H1 (cell line): ENCODE data around the gene SLC12A5. TPM values are rescaled to one million over a fixed set of nuclear protein-coding genes. Genes with fewer than 3 reads are reported as not detected.

Source experiments
- CEBPB ChIP-seq: IDR thresholded peaks from 2 replicates; pipeline ENCODE4 v1.6.1; 2012; ENCODE audit warnings: low read depth, low read length
- CHD2 ChIP-seq: IDR thresholded peaks from 2 replicates; pipeline ENCODE4 v1.6.1; 2012; ENCODE audit warnings: low read length, improper control_type of control experiment
- CTBP2 ChIP-seq: IDR thresholded peaks from 2 replicates; pipeline ENCODE4 v1.7.0; 2011; ENCODE audit warnings: borderline replicate concordance, mild to moderate bottlenecking, moderate library complexity, mixed read lengths, low read length; ENCODE audit not compliant: insufficient read depth, insufficient read length
- EGR1 ChIP-seq: IDR thresholded peaks from 2 replicates; pipeline ENCODE4 v1.6.1; 2011; ENCODE audit warnings: low read depth, low read length, borderline replicate concordance
- GTF2F1 ChIP-seq: IDR thresholded peaks from 2 replicates; pipeline ENCODE4 v1.6.1; 2012; ENCODE audit warnings: low read depth, low read length, improper control_type of control experiment, borderline replicate concordance
- HDAC2 ChIP-seq, 2 experiments: fragments of 300-600 bp in 1 of 2; sonication (generic) in 1 of 2; IDR thresholded peaks; 2 replicates each; pipeline ENCODE4 v1.6.1; 2011 to 2012; ENCODE audit warnings: low read depth in 2 of 2, low read length in 2 of 2, mild to moderate bottlenecking in 2 of 2, moderate library complexity in 2 of 2, borderline replicate concordance in 1 of 2, inconsistent platforms in 1 of 2
- KDM1A ChIP-seq: fragments of 200-600, 300-600 bp; sonication (generic); IDR thresholded peaks from 2 replicates; pipeline ENCODE4 v1.7.1; 2016; ENCODE audit warnings: mild to moderate bottlenecking, low read length, borderline replicate concordance
- KDM4A ChIP-seq: IDR thresholded peaks from one replicate; pipeline ENCODE4 v1.7.1; 2012; ENCODE audit warnings: low read depth, mild to moderate bottlenecking, moderate library complexity, low read length, inconsistent platforms; ENCODE audit not compliant: severe bottlenecking
- NANOG ChIP-seq: IDR thresholded peaks from 2 replicates; pipeline ENCODE4 v1.6.1; 2011; ENCODE audit warnings: low read length, low read depth, mild to moderate bottlenecking, inconsistent platforms; ENCODE audit not compliant: insufficient read depth, poor library complexity, severe bottlenecking
- POLR2A ChIP-seq, 2 experiments: IDR thresholded peaks; 1 replicate in 1 of 2; 2 replicates in 1 of 2; pipeline ENCODE4 v1.6.1; 2011; ENCODE audit warnings: low read depth in 2 of 2, low read length in 2 of 2, mild to moderate bottlenecking in 2 of 2; ENCODE audit errors: control extremely low read depth in 1 of 2
- RBBP5 ChIP-seq: IDR thresholded peaks from 2 replicates; pipeline ENCODE4 v1.7.1; 2012; ENCODE audit warnings: low read depth, mild to moderate bottlenecking, inconsistent platforms, low read length, moderate library complexity, borderline replicate concordance
- SUZ12 ChIP-seq: fragments of 200-600 bp; sonication (generic); IDR thresholded peaks from 2 replicates; pipeline ENCODE4 v1.6.1; 2012; ENCODE audit warnings: mild to moderate bottlenecking, inconsistent platforms, low read length, moderate library complexity, mixed read lengths
- polyA plus RNA-seq, 7 experiments: library from polyadenylated mRNA; depleted of rRNA in 3 of 7; stranded (reverse) in 5 of 7; unstranded in 2 of 7; fragments of >200 nt in 5 of 7; fragments of 200-250 nt in 2 of 7; gene quantifications; 1 replicate in 5 of 7; 2 replicates in 1 of 7; 4 replicates in 1 of 7; pipeline versions ENCODE4 v1.2.1 to v1.2.3, GENCODE V29; 2011 to 2013; ENCODE audit warnings: missing spikeins in 2 of 7, mixed read lengths in 2 of 7
- total RNA-seq: library from RNA; stranded (reverse); fragmentation: NEBNext Ultra II Directional; extraction: Animal tissue kit (Norgen Biotek cat#: 25700); gene quantifications from 2 replicates; pipeline ENCODE4 v1.2.1, GENCODE V29; 2021
- TF ChIP-seq, protein P1 (sequence below): IDR thresholded peaks from 2 replicates; pipeline ENCODE4 v1.6.1; 2012; ENCODE audit warnings: inconsistent platforms
- TF ChIP-seq, protein P2 (sequence below): IDR thresholded peaks from 2 replicates; pipeline ENCODE4 v1.6.1; 2011; ENCODE audit warnings: low read depth, mild to moderate bottlenecking, low read length; ENCODE audit not compliant: insufficient read depth

The SLC12A5 gene
- total and polyA plus RNA-seq, 2 of the 8 experiments (the other 6 are each of a cell fraction or from before 2014, with no cell fraction given), result 1.9 to 7.3 TPM

DNA sequence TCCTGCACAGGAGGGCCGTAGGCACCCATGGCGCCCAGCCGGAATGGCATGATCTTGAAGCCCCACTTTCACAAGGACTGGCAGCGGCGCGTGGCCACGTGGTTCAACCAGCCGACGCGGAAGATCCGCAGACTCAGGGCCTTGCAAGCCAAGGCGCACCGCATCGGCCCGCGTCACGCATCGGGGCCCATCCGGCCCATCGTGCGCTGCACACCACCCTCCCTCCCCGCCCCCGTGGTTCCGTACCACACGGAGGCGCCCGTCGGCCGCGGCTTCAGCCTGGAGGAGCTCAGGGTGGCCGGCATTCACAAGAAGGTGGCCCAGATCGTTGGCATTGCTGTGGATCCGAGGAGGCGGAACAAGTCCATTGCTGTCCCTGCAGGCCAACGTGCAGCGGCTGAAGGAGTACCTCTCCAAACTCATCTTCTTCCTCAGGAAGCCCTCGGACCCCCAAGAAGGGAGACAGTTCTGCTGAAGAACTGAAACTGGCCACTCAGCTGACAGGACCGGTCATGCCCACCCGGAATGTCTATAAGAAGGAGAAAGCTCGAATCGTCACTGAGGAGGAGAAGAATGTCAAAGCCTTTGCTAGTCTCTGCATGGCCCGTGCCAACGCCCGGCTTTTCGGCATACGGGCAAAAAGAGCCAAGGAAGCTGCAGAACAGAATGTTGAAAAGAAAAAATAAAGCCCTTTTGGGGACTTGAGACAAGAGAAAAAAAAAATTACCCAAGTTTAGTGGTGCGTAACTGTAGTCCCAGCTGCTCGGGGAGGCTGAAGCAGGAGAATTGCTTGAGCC is 70.7 kb downstream of the SLC12A5 start (continued):
- TF ChIP-seq SUZ12 (no peak), EGR1 (no peak), CHD2 (no peak), CEBPB (no peak), POLR2A (IDR thresholded peaks at IDR 0.05; ENCODE audit: control extremely low read depth in 1 of 2, low read depth in 2 of 2, low read length in 2 of 2) (no peak), RBBP5 (peak; percentile 65; the same call in 1 of the 2 replicates), KDM1A (0 out of 2 replicates have a peak, but pooled peaks have one; percentile 61), CTBP2 (no peak), NANOG (no peak), GTF2F1 (no peak), HDAC2 (IDR thresholded peaks at IDR 0.05; ENCODE audit: borderline replicate concordance in 1 of 2, low read depth in 2 of 2, low read length in 2 of 2) (no peak), KDM4A (no peak)
- TF ChIP-seq, protein P1, sequence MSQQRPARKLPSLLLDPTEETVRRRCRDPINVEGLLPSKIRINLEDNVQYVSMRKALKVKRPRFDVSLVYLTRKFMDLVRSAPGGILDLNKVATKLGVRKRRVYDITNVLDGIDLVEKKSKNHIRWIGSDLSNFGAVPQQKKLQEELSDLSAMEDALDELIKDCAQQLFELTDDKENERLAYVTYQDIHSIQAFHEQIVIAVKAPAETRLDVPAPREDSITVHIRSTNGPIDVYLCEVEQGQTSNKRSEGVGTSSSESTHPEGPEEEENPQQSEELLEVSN, result peak; percentile 61
- TF ChIP-seq, protein P2, sequence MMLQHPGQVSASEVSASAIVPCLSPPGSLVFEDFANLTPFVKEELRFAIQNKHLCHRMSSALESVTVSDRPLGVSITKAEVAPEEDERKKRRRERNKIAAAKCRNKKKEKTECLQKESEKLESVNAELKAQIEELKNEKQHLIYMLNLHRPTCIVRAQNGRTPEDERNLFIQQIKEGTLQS, result no peak
